GF-D8 (cell line): ENCODE data around the gene KLF8.

Experiments
- DNase-seq: peaks from one replicate; lab custom pipeline; 2025; lab: John Stamatoyannopoulos, UW

Gene KLF8

DNA sequence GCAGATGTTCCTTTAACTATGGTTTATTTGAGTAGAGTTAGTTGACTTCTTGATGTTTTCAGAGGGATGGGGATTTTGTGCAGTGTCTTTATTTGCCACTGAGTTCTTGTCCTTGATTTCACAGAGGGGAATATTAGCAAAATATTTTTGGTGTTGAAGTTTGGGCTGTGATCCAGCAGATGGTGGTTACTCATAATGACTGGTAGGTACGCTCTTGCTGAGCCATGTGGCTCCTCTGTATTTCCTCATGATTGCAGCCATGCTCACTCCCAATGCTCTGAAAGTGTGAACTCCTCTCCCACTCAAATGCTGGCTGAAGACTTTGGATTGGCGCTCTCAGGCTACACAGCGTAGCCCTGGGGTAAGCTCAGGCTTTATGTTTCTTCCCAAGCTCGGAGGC is 77.7 kb downstream of the KLF8 start:
- no peak for DNase-seq

DNA sequence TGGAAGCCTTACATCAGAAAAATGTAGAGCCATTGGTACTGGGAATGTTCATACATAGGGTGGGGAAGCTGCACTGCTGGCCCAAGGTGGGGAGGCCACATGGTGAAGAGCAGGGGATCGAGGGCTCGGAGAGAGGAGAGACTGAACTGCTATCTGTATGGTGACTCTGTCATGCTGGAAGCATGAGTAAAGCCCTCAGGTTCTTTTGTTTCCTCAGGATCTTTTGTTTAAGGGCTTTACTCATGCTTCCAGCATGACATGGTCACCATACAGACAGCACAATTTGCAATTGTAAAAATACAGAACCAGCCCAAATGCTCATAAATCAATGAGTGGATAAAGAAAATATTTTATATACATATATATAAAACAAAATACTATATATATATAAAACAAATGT is 78.4 kb downstream of the KLF8 start:
- DNase-seq, result no peak

DNA sequence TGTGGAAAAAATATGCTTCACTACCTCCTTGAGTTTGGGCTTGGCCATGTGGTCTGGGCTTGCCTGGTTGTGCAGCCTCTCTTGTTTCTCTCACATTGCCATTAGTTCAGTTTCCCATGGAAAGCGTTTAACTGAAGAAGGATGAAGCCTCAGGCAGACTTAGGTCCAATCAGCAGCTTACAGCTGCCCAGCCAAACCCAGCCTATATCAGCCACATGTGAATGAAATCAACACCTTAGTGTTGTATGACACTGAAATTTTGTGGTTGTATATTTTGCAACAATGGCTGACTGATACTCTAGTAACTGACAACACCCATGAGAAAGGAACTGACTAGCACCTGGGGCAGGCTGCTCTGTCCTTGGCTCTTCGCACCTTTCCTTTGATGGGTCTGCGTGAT is 81.2 kb downstream of the KLF8 start:
- DNase-seq, result no peak

DNA sequence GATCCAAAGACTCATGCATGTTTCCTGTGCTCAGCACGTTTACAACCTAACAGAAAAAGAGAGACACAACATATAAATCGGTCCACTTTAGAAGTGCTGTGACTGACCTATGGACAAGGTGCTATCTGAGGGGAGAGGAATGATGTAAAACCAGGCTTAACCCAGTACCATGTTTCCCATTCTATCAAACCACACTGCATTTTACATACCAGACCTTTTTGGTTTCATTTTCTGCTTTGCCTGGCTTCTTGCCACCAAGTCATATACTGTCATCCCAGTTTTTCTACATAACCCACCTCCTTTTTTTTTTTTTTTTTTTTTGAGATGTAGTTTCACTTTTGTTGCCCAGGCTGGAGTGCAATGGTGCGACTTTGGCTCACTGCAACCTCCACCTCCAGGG is 82.2 kb downstream of the KLF8 start:
- DNase-seq, result no peak

DNA sequence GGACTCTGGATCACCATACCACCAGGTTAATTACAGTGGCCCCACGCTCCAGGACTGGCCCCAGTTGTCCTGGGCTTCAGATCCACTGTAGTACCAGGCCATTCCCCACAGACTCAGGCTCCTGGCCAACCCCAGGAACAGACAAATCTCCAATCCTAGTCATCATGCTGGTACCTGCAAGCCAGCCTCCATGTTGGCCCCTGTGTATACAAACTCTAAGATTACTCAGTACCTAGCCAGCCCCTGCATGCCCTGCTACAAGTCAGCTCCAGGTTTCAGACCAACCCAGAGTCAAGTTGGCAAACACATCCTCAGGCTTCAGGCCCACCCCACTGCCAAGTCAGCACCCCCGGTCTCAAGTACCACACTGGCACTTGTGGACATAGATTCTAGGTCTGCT is 85.9 kb downstream of the KLF8 start:
- no peak for DNase-seq

DNA sequence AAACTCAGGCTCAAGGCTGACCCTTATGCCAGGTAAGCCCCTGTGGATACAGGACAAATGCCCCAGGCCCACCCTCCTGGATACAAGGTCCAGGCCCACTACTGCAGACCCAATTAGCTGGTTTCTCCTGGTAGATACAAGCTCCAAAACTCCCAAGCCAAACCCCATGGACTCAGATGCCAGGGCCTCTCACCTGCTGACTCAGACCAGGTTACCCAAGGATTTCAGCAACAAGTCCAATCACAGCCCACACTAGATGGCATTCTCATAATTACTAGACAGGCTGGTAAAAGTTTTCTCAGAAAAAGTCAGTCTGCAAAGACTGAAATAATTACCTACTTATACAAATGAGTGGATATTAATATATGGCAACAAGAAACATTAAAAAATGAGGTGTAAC is 87.0 kb downstream of the KLF8 start:
- no peak for DNase-seq
